Effector memory CD8-positive, alpha-beta T cell (primary cell): ENCODE data around the gene PLSCR3.
A peak's percentile ranks its signal among the peaks of the same experiment; 100 is the strongest.

ENCODE experiments used
- ATAC-seq: fragments of 150-1000 bp; cut with Tn5 transposase; replicated peaks from 2 replicates; pipeline ENCODE4 v1.10.0; 2021; ENCODE audit warnings: mild to moderate bottlenecking, moderate library complexity
- DNase-seq, 3 experiments: peaks; one replicate each; pipeline ENCODE4 v3.0.0; 2021
- H3K27ac Mint-ChIP-seq, 2 donors: one replicate each; pipeline ENCODE4 v1.8.0; 2022; ENCODE audit warnings: mild to moderate bottlenecking in 2 of 2, mixed read lengths in 2 of 2, moderate library complexity in 2 of 2
- H3K27me3 Mint-ChIP-seq, 2 donors: one replicate each; pipeline ENCODE4 v1.8.0; 2022; ENCODE audit warnings: mixed read lengths in 2 of 2
- H3K36me3 Mint-ChIP-seq: one replicate; pipeline ENCODE4 v1.8.0; 2022; ENCODE audit warnings: mild to moderate bottlenecking, moderate library complexity, mixed read lengths; ENCODE audit not compliant: insufficient read depth
- H3K4me1 Mint-ChIP-seq, 2 donors: one replicate each; pipeline ENCODE4 v1.8.0; 2022; ENCODE audit warnings: low read depth in 2 of 2, mixed read lengths in 2 of 2
- H3K4me3 Mint-ChIP-seq, 2 donors: one replicate each; pipeline ENCODE4 v1.8.0; 2022; ENCODE audit warnings: mild to moderate bottlenecking in 2 of 2, mixed read lengths in 2 of 2, moderate library complexity in 2 of 2
- H3K9me3 Mint-ChIP-seq, 2 donors: one replicate each; pipeline ENCODE4 v1.8.0; 2022; ENCODE audit warnings: mixed read lengths in 2 of 2

The PLSCR3 gene

DNA sequence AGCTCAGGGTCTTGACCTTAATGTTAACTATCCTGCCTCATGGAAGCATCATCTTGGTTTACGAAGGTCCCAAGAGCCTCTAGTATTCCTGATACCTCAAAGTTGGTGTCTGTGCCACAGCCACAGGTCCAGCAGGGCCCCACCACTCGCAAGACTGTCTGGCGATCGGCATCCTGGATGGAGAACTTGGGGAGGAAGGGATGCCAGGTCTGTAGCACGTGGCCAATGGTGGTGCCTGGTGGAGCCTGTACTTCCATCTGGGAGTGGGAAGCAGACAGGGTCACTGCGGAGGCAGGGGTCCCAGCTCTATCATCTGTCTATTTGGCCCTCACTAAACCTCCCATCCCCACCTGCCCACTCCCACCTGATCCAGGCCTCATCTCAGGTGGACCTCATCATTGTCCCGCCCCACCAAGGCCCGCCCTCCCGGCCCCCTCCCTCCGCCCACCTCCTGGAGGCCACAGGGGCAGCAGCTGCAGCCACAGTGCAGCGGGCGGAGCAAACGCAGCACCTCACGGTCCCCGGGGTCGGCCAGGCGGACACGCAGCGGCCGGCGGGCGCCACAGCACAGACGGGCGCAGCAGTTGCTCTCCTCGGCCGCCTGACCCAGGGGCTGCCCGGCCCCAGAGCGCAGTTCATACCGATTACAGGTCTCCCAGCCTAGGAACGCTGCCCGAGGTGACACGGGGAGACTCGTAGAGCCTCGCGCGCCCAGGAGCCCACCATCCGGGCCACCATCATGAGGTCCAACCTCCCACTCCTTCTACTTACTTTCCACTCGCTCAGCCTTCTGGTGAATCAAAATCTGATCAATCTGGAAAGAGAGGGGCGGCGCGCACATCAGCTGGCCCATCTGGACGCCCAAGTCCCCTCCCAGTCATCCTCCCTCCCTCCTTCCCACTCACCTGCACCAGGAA lies 1.4 kb downstream of the PLSCR3 start:
- Mint-ChIP-seq H3K4me3 (peak overlapping the region; percentile 92 to 97), H3K36me3 (peaks cover 24% of the 10 kb centered on the region), H3K27me3 (no peaks in the 10 kb centered on the region), H3K4me1 (peaks cover 20 to 24% of the 10 kb centered on the region in 2 donors), H3K9me3 (no peaks in the 10 kb centered on the region), H3K27ac (peak overlapping the region; percentile 95 to 96)
- DNase-seq: no peak
- ATAC-seq: no peak

DNA sequence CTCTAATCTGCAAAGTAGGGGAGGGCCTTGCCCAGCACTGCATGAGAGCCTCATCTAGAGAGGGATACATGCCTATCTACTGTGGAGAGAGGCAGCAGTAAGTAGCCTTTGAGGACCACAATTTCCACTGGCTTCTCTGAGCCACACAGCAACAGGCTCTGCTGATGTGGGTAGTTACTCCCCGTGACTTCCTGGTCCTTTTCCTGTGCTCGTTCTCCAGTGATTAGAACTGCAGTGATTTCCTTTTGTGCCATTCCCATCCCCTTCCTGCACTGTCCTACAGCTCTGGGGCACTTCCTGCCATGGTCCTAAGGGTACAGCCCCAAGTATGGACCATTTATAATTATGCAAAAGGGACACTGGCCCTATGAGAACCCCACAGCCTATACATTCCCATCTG lies 3.0 kb downstream of the PLSCR3 start:
- DNase-seq (no peak), ATAC-seq (no peak)
- H3K36me3 Mint-ChIP-seq: peaks cover 29% of the 10 kb centered on the region
- H3K4me3 Mint-ChIP-seq: no peak overlapping the region
- H3K4me1 Mint-ChIP-seq: peaks cover 22 to 24% of the 10 kb centered on the region in 2 donors
- peak overlapping the region in 1 of 2 donors; percentile 63 for H3K27ac Mint-ChIP-seq
- H3K27me3 Mint-ChIP-seq: no peaks in the 10 kb centered on the region
- no peaks in the 10 kb centered on the region for H3K9me3 Mint-ChIP-seq

DNA sequence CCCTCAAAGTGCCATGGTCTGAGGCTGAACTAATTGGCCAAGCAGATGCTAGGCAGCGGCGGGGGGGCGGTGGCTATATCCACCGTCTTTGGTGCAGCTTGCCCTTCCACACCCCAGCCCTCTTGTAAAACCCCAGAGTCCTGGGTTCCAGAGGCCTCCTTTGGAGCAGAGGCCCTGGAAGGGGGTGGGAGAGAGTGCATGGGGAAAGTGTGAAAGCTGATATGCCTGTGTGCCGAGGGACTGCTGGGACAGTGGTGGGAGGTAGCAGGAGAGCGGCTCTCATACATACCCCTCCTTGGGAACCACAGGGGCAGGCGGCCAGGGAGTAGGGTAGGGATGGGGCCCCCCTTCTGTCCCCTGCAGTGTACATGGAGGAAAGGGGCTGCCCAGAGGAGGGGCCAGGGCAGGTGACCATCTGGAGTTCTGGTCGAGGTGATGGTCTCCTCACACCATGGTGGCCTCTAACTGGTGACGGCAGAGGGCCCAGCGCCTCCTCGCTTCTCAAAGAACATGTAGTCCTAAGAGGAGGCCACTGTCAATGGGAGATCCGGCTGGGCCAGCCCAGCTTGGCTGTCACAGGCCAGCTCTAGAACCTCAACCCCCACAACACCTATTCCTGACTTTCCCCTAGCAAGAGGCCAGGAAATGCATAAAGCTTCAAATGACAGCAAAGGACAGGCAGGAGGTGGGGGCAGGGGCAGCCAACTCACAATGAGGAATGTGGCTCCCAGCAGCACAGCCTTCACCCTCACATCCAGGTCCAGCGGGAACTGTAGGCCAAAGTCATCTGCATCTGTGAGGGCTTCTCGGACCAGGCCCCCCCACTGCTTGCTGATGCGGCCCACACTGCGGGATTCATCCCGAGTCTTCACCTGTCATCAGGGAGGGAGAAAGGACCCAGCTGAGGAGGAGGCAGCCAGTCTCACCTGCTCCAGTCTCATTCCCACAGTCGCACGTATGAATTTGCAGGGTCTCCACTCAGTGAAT lies 4.1 kb downstream of the PLSCR3 start:
- DNase-seq: no peak
- Mint-ChIP-seq H3K9me3 (no peaks in the 10 kb centered on the region), H3K27me3 (no peaks in the 10 kb centered on the region), H3K27ac (peak overlapping the region; percentile 39 to 71), H3K4me1 (peaks cover 22 to 24% of the 10 kb centered on the region in 2 donors), H3K4me3 (no peak overlapping the region), H3K36me3 (peaks cover 29% of the 10 kb centered on the region)
- no peak for ATAC-seq

DNA sequence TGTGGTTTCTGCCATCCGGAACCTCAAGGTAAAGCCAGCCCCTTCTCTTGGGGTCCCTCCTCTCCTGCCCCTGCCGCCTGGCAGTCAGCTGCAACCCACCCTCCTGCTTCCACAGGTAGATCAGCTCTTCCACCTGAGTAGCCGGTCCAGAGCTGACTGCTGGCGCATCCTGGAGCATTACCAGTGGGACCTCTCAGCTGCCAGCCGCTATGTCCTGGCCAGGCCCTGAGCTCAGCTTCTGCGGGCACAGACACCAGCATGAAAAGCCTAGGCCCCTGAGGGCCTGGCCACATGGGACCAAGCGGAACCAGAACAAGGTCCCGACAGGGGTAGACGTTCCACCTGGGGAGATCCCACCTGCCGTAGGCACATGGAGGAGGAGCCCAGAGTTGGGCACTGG lies 5.5 kb downstream of the PLSCR3 start:
- ATAC-seq: no peak
- no peaks in the 10 kb centered on the region for H3K27me3 Mint-ChIP-seq
- H3K9me3 Mint-ChIP-seq: no peaks in the 10 kb centered on the region
- H3K36me3 Mint-ChIP-seq: peaks cover 27% of the 10 kb centered on the region
- H3K4me1 Mint-ChIP-seq: peaks cover 20 to 23% of the 10 kb centered on the region in 2 donors
- H3K27ac Mint-ChIP-seq: no peak overlapping the region
- no peak for DNase-seq
- H3K4me3 Mint-ChIP-seq: no peak overlapping the region

DNA sequence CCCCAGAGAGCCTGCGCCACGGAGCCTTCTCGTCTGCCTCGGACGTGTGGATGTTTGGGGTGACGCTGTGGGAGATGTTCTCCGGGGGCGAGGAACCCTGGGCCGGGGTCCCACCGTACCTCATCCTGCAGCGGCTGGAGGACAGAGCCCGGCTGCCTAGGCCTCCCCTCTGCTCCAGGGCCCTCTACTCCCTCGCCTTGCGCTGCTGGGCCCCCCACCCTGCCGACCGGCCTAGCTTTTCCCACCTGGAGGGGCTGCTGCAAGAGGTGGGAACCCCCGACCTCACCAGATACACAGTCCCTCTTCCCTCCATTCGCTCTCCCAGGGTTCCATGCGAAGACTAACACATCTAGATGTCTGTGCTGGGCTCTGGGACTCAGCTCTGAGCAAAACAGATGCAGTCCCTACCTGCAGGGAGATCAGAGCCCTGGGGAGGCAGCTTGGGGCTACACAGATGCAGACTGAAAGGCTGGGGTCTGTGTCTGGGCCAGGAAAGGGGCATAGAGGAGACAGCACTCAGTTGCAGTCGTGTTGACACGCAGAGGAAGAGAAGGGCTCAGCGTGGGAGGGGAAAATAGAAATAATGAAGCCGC lies 9.7 kb downstream of the PLSCR3 start:
- Mint-ChIP-seq H3K36me3 (peaks cover 17% of the 10 kb centered on the region), H3K4me3 (peak overlapping the region; percentile 65 to 71)
- ATAC-seq: no peak

DNA sequence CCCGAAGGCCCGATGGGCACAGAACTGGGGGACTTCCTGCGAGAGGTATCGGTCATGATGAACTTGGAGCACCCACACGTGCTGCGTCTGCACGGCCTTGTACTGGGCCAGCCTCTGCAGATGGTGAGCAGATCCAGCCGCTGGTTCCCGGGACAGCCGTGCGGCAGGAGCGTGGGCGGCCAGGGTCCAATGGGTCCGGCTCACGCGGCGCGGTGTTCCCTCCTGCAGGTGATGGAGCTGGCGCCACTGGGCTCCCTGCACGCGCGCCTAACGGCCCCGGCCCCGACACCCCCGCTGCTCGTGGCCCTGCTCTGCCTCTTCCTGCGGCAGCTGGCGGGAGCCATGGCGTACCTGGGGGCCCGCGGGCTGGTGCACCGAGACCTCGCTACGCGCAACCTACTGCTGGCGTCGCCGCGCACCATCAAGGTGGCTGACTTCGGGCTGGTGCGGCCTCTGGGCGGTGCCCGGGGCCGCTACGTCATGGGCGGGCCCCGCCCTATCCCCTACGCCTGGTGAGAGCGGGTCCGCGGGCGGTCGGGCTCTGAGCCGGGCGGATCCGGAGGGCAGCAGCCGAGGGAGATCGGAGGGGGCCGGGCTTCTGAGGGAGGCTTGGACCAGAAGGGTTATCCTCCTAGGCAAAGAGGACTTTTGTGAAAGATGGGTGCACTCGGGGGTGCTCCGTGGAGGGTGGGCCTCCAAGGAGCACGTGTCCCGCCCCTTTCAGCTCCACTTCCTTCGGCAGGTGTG lies 10.4 kb downstream of the PLSCR3 start:
- Mint-ChIP-seq H3K36me3 (peaks cover 13% of the 10 kb centered on the region), H3K9me3 (no peaks in the 10 kb centered on the region), H3K27me3 (peaks cover 24 to 39% of the 10 kb centered on the region in 2 donors), H3K4me3 (peak overlapping the region; percentile 65 to 71), H3K4me1 (peaks cover 5 to 9% of the 10 kb centered on the region in 2 donors), H3K27ac (peak overlapping the region; percentile 70 to 72)
- DNase-seq (peak; percentile 66 to 74 (median 73)), ATAC-seq (peak; percentile 96)

More for the DNA sequence above, 9.7 kb downstream of the PLSCR3 start:
- no peak for DNase-seq
- Mint-ChIP-seq H3K27me3 (peaks cover 18 to 33% of the 10 kb centered on the region in 2 donors), H3K9me3 (no peaks in the 10 kb centered on the region), H3K4me1 (peaks cover 5 to 9% of the 10 kb centered on the region in 2 donors), H3K27ac (peak overlapping the region; percentile 70 to 72)

DNA sequence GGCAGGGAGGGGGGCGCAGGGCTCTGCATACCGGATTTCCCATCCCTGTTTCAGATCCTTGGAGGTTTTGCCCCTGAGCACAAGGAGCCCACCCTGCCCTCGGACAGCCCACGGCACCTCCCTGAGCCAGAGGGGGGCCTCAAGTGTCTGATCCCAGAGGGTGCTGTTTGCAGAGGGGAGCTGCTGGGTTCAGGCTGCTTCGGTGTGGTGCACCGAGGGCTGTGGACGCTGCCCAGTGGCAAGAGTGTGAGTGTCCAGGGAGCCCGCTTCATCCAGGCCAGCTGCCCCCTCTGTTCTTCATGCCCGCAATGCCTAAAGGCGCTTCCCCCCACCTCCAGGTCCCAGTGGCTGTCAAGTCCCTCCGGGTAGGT lies 11.0 kb downstream of the PLSCR3 start:
- Mint-ChIP-seq H3K36me3 (peaks cover 13% of the 10 kb centered on the region), H3K4me3 (peak overlapping the region; percentile 65 to 71), H3K9me3 (no peaks in the 10 kb centered on the region), H3K27me3 (peaks cover 25 to 43% of the 10 kb centered on the region in 2 donors), H3K27ac (no peak overlapping the region), H3K4me1 (peaks cover 5 to 9% of the 10 kb centered on the region in 2 donors)
- DNase-seq: no peak
- no peak for ATAC-seq

DNA sequence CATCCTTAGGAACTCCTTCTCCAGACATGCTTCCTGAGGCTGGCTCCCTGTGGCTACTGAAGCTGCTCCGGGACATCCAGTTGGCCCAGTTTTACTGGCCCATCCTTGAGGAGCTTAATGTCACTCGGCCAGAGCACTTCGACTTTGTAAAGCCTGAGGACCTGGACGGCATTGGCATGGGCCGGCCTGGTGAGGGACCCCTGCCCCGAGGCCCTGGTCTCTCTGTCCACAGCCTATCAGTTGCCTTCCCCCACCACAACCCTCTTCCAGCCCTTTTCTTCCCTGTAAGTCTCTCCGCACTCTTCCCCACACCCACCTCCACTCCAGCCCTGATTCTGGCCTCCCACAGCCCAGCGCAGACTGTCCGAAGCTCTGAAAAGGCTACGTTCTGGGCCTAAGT lies 11.4 kb downstream of the PLSCR3 start:
- no peaks in the 10 kb centered on the region for H3K9me3 Mint-ChIP-seq
- peaks cover 29 to 43% of the 10 kb centered on the region in 2 donors for H3K27me3 Mint-ChIP-seq
- H3K36me3 Mint-ChIP-seq: peaks cover 13% of the 10 kb centered on the region
- H3K4me3 Mint-ChIP-seq: peak overlapping the region; percentile 65 to 71
- ATAC-seq (no peak), DNase-seq (no peak)
- no peak overlapping the region for H3K27ac Mint-ChIP-seq
- H3K4me1 Mint-ChIP-seq: peaks cover 5 to 9% of the 10 kb centered on the region in 2 donors

DNA sequence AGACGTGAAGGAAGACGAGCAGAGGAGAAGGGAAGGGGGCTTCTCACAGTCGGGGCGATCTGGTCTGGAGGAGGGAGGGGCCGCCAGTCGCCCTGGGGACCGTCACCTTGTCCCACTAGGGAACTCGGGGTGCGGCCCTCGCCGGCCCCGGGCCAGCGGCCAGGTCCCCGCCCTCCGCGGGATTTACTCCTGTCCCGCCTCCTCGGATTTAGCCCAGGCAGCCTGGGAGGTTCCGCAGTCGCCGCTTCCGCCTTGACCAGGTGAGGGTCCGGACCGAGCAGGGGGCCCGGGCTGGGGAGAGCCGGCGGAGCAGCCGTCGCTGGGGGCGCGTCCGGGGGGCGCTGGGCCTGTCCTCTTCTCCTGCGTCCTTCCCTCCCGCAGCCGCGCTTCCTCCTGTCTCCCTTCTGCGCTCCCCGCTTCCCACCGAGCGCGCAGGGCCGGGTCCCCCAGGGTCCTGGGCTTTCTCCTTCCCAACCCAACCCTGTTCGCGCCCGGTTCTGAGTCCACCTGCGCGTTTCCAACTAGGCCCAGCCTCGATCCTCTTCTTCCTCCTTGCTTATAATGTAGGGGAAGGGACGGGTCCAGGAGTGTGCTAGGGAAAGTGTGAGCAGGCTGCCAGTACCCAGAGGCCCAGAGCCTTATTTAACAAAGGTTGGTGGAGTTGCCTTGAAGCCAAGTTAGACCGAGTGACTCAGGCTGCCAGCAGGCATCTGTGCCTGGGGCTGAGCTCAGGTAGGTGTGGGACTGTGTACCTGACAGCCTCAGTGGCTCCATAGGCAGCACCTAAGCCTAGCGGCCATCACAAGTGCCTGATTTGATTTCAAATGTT lies 13.3 kb downstream of the PLSCR3 start, which contains the start of gene TNK1:
TNK1 (plus strand) TSS at position 235 of the 829 bp plus-strand sequence. CDS start 1,838 bp downstream, outside the sequence.
- peak within 1 kb of the TSS in 1 of 2 donors; percentile 65 for H3K4me3 Mint-ChIP-seq
- H3K27me3 Mint-ChIP-seq: peaks cover 41 to 43% of the 10 kb centered on the region in 2 donors
- DNase-seq (no peak), ATAC-seq (no peak)
- H3K9me3 Mint-ChIP-seq: no peaks in the 10 kb centered on the region
- H3K27ac Mint-ChIP-seq: no peak within 1 kb of the TSS
- H3K4me1 Mint-ChIP-seq: peaks cover 5 to 7% of the 10 kb centered on the region in 2 donors
- peaks cover 8% of the 10 kb centered on the region for H3K36me3 Mint-ChIP-seq

DNA sequence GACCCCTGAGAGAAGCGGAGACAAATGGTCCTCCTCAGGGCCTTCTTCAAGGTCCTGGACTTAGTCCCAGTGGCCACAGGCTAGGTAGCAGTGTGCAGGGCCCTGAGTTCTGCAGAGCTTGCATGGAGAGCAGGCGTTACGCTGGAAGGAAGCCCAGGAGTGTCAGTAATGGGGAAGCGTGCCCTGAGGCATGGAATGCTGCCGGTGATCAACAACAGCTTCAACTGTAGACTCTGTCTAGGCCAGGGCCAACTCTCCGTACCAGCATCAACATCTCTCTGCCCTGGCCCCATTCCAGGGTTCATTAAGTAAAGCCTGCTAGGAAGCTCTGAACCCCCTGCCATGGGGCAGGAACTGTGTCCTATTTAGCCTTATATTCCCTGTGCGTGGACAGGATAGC lies 14.0 kb downstream of the PLSCR3 start:
- Mint-ChIP-seq H3K9me3 (no peaks in the 10 kb centered on the region), H3K27me3 (peaks cover 41 to 43% of the 10 kb centered on the region in 2 donors), H3K27ac (no peak overlapping the region), H3K36me3 (peaks cover 8% of the 10 kb centered on the region), H3K4me3 (no peak overlapping the region), H3K4me1 (peaks cover 5 to 7% of the 10 kb centered on the region in 2 donors)
- DNase-seq: no peak
- no peak for ATAC-seq

DNA sequence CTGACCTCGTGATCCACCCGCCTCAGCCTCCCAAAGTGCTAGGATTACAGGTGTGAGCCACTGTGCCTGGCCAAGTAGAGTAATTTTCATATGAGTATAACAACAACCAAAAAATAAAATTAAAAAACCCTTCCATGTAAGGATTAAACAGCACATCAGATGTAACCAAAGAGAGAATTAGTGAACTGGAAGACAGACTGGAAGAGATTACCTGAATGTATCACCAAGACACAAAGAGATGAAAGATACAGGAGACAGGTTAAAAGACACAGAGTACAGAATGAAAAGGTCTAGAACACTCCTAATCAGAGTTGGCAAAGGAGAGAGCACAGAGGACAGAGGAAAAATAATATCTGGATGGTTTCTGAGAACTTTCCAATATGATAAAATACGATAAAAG lies 15.2 kb downstream of the PLSCR3 start:
- peaks cover 41 to 43% of the 10 kb centered on the region in 2 donors for H3K27me3 Mint-ChIP-seq
- no peak for ATAC-seq
- DNase-seq: no peak
- peaks cover 0 to 3% of the 10 kb centered on the region in 2 donors for H3K4me1 Mint-ChIP-seq
- no peak overlapping the region for H3K4me3 Mint-ChIP-seq
- no peaks in the 10 kb centered on the region for H3K9me3 Mint-ChIP-seq
- no peak overlapping the region for H3K27ac Mint-ChIP-seq
- peaks cover 10% of the 10 kb centered on the region for H3K36me3 Mint-ChIP-seq

DNA sequence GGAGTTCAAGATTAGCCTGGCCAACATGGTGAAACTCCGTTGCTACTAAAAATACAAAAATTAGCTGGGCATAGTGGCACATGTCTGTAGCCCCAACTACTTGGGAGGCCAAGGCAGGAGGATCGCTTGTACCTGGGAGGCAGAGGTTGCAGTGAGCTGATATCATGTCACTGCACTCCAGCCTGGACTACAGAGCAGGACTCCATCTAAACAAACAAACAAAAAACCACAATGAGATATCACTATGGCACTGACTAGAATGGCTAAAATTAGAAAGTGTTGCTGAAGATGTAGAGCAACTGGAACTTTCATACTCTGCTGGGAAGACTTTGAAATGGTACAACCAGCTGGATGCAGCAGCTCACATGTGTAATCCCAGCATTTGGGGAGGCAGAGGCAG lies 20.0 kb downstream of the PLSCR3 start:
- Mint-ChIP-seq H3K4me3 (no peak overlapping the region), H3K27ac (peak overlapping the region in 1 of 2 donors; percentile 20), H3K9me3 (no peaks in the 10 kb centered on the region), H3K36me3 (peaks cover 2% of the 10 kb centered on the region), H3K4me1 (no peaks in the 10 kb centered on the region), H3K27me3 (peaks cover 15 to 26% of the 10 kb centered on the region in 2 donors)
- DNase-seq: no peak
- ATAC-seq: no peak
